HepG2 (cell line): ENCODE data around the gene SFT2D1. TPM values are rescaled to one million over a fixed set of nuclear protein-coding genes. Genes with fewer than 3 reads are reported as not detected.

Experiments
- BRF2 ChIP-seq: sonication (generic); formaldehyde crosslinking; IDR thresholded peaks from 2 replicates; pipeline ENCODE4 v1.8.1; 2022; ENCODE audit warnings: mild to moderate bottlenecking, missing genetic modification reagents
- FOXO4 ChIP-seq: sonication (generic); formaldehyde crosslinking; conservative IDR thresholded peaks from 2 replicates; pipeline ENCODE4 v1.8.1; 2023; ENCODE audit warnings: missing genetic modification reagents
- GPN1 ChIP-seq: sonication (generic); formaldehyde crosslinking; IDR thresholded peaks from 2 replicates; pipeline ENCODE4 v1.5.1; 2020; ENCODE audit warnings: missing genetic modification reagents, borderline replicate concordance
- GRHL1 ChIP-seq: sonication (generic); formaldehyde crosslinking; conservative IDR thresholded peaks from 2 replicates; pipeline ENCODE4 v1.8.0; 2022; ENCODE audit warnings: missing genetic modification reagents
- KDM5B ChIP-seq: sonication (generic); formaldehyde crosslinking; IDR thresholded peaks from 2 replicates; pipeline ENCODE4 v1.4.0; 2020; ENCODE audit warnings: missing genetic modification reagents, mild to moderate bottlenecking, borderline replicate concordance
- KLF9 ChIP-seq: IDR thresholded peaks from 2 replicates; pipeline ENCODE4 v1.6.1; 2016; ENCODE audit warnings: low read depth
- MTF1 ChIP-seq: sonication (generic); formaldehyde crosslinking; IDR thresholded peaks from 2 replicates; pipeline ENCODE4 v1.5.0; 2020; ENCODE audit warnings: missing genetic modification reagents
- NCOA1 ChIP-seq: sonication (generic); formaldehyde crosslinking; IDR thresholded peaks from 2 replicates; pipeline ENCODE4 v1.9.0; 2021; ENCODE audit warnings: missing genetic modification reagents
- NR2F2 ChIP-seq: IDR thresholded peaks from 2 replicates; pipeline ENCODE4 v1.6.1; 2012; ENCODE audit warnings: low read depth, inconsistent platforms, borderline replicate concordance
- RBAK ChIP-seq: sonication (generic); formaldehyde crosslinking; IDR thresholded peaks from 2 replicates; pipeline ENCODE4 v1.5.1; 2020; ENCODE audit warnings: mild to moderate bottlenecking, missing genetic modification reagents
- TCF7 ChIP-seq: sonication (generic); IDR thresholded peaks from 2 replicates; pipeline ENCODE4 v1.6.1; 2016; ENCODE audit warnings: antibody characterized with exemption, low read depth
- ZNF280D ChIP-seq: sonication (generic); formaldehyde crosslinking; IDR thresholded peaks from 2 replicates; pipeline ENCODE4 v1.5.1; 2020; ENCODE audit warnings: mild to moderate bottlenecking, missing genetic modification reagents
- ZNF556 ChIP-seq: sonication (generic); formaldehyde crosslinking; IDR thresholded peaks from 2 replicates; pipeline ENCODE4 v1.4.0; 2020; ENCODE audit warnings: mild to moderate bottlenecking, missing genetic modification reagents, borderline replicate concordance
- ZNF841 ChIP-seq: sonication (generic); formaldehyde crosslinking; IDR thresholded peaks from 2 replicates; pipeline ENCODE4 v1.8.1; 2023; ENCODE audit warnings: missing genetic modification reagents, borderline replicate concordance
- polyA plus RNA-seq, 8 experiments: library from polyadenylated mRNA; depleted of rRNA in 3 of 8; stranded (reverse) in 7 of 8; unstranded in 1 of 8; fragments of >200 nt; fragmentation: Illumina TruSeq in 4 of 8; extraction: Trizol in 4 of 8; gene quantifications; 2 replicates each; pipeline versions ENCODE4 v1.2.1 to v1.2.3, GENCODE V29; 2011 to 2016; ENCODE audit warnings: low read depth in 4 of 8, missing spikeins in 1 of 8, mixed read lengths in 1 of 8; ENCODE audit not compliant: insufficient read depth in 1 of 8
- total RNA-seq, 5 experiments: library from RNA; depleted of rRNA; stranded (reverse); fragments of >200 nt; fragmentation: Illumina TruSeq; extraction: Trizol; gene quantifications; 2 replicates each; pipeline ENCODE4 v1.2.3, GENCODE V29; 2016; ENCODE audit warnings: low read depth in 1 of 5
- TF ChIP-seq, protein P1 (sequence below): sonication (generic); formaldehyde crosslinking; IDR thresholded peaks from 2 replicates; pipeline ENCODE4 v1.4.0; 2020; ENCODE audit warnings: mild to moderate bottlenecking, missing genetic modification reagents
- TF ChIP-seq, protein P2 (sequence below): sonication (generic); formaldehyde crosslinking; IDR thresholded peaks from 2 replicates; pipeline ENCODE4 v1.5.1; 2020; ENCODE audit warnings: missing genetic modification reagents, mild to moderate bottlenecking, borderline replicate concordance

The SFT2D1 gene
- total and polyA plus RNA-seq, 2 of the 13 experiments (the other 11 are each of a cell fraction or from before 2014, with no cell fraction given) = 115 to 147 TPM

DNA sequence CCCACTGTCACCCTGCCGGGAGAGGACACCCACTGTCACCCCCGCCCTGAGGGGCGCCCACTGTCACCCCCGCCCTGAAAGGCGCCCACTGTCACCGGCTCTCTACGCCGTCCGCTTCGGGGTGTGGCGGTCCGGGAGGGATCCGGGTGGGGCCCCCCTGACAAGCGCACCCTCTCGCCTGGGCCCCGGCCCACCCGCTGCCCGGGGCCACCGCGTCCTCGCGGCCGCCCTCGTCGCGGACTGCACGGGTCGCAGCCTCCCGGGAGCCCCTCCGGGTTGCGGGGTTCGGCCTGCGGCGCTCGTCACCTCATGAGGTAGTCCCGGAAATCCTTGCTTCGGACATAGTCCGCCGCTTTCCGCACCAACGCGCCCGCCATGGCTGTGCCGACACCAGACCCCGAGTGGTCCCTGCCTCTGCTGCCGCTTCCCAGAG, 40.2 kb upstream of the SFT2D1 start (continued):
- TF ChIP-seq ZNF280D (no peak), NR2F2 (no peak), MTF1 (CRISPR knock-in tag) (no peak), ZNF556 (CRISPR knock-in tag) (no peak), KDM5B (0 out of 2 replicates have a peak, but pooled peaks have one; percentile 6), KLF9 (CRISPR knock-in tag) (no peak), TCF7 (no peak), RBAK (CRISPR knock-in tag) (no peak), ZNF841 (CRISPR knock-in tag) (0 out of 2 replicates have a peak, but pooled peaks have one; percentile 6), GRHL1 (CRISPR knock-in tag) (no peak), GPN1 (CRISPR knock-in tag) (no peak), FOXO4 (CRISPR knock-in tag) (0 out of 2 replicates have a peak, but pooled peaks have one; percentile 85), BRF2 (CRISPR knock-in tag) (no peak), NCOA1 (no peak)
- TF ChIP-seq, protein P1, sequence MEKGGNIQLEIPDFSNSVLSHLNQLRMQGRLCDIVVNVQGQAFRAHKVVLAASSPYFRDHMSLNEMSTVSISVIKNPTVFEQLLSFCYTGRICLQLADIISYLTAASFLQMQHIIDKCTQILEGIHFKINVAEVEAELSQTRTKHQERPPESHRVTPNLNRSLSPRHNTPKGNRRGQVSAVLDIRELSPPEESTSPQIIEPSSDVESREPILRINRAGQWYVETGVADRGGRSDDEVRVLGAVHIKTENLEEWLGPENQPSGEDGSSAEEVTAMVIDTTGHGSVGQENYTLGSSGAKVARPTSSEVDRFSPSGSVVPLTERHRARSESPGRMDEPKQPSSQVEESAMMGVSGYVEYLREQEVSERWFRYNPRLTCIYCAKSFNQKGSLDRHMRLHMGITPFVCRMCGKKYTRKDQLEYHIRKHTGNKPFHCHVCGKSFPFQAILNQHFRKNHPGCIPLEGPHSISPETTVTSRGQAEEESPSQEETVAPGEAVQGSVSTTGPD (CRISPR knock-in tag) = no peak
- TF ChIP-seq, protein P2, sequence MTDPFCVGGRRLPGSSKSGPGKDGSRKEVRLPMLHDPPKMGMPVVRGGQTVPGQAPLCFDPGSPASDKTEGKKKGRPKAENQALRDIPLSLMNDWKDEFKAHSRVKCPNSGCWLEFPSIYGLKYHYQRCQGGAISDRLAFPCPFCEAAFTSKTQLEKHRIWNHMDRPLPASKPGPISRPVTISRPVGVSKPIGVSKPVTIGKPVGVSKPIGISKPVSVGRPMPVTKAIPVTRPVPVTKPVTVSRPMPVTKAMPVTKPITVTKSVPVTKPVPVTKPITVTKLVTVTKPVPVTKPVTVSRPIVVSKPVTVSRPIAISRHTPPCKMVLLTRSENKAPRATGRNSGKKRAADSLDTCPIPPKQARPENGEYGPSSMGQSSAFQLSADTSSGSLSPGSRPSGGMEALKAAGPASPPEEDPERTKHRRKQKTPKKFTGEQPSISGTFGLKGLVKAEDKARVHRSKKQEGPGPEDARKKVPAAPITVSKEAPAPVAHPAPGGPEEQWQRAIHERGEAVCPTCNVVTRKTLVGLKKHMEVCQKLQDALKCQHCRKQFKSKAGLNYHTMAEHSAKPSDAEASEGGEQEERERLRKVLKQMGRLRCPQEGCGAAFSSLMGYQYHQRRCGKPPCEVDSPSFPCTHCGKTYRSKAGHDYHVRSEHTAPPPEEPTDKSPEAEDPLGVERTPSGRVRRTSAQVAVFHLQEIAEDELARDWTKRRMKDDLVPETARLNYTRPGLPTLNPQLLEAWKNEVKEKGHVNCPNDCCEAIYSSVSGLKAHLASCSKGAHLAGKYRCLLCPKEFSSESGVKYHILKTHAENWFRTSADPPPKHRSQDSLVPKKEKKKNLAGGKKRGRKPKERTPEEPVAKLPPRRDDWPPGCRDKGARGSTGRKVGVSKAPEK (CRISPR knock-in tag) = no peak
